HCT116 (cell line): ENCODE measurements around the gene ADRM1. TPM values are rescaled to one million over a fixed set of nuclear protein-coding genes. Genes with fewer than 3 reads are reported as not detected.

ENCODE experiments used
- ATAC-seq: fragments of 200-7000 bp; cut with Tn5 transposase; 2 replicates; pipeline ENCODE4 v1.9.1; 2020; ENCODE audit warnings: mild to moderate bottlenecking, moderate library complexity
- BruUV-seq: library from RNA; stranded (reverse); fragments of 400-500 nt; replicated peaks from 2 replicates; lab custom pipeline; 2021; lab: Mats Ljungman, UMichigan
- CTCF ChIA-PET: fragments of 300-600 bp; sonication (Branson Sonifier 250); formaldehyde crosslinking; loops from one replicate; lab custom pipeline; 2021; ENCODE audit warnings: antibody characterized with exemption; lab: Charles Lee
- POLR2A ChIA-PET: fragments of 300-600, 350-600 bp; sonication (Branson Sonifier 250); formaldehyde crosslinking; loops from one replicate; lab custom pipeline; 2021; ENCODE audit warnings: antibody characterized with exemption; lab: Charles Lee
- RAD21 ChIA-PET, 2 experiments: fragments of 300-600 bp; sonication (Branson Sonifier 250); formaldehyde crosslinking; loops; one replicate each; lab custom pipeline; 2023; ENCODE audit warnings: low total read pairs in 2 of 2; ENCODE audit not compliant: uncharacterized antibody in 2 of 2, unreplicated experiment in 2 of 2, low non-redundant PET in 1 of 2; lab: Charles Lee
- DNase-seq: peaks from one replicate; pipeline ENCODE4 v3.0.0-alpha.2; 2010; ENCODE audit warnings: low read depth, low spot score
- H2AFZ ChIP-seq: fragments of 200-600 bp; shearing (Covaris generic), sonication (generic); 2 replicates; pipeline ENCODE4 v1.6.1; 2017; ENCODE audit warnings: low read depth, mixed run types, mixed read lengths, antibody characterized with exemption, low read length; ENCODE audit not compliant: poor library complexity, severe bottlenecking
- H3K27ac ChIP-seq: 2 replicates; pipeline ENCODE4 v1.5.1; 2012; ENCODE audit warnings: low read depth, low read length
- H3K27me3 ChIP-seq: fragments of 200-600 bp; sonication (generic); 2 replicates; pipeline ENCODE4 v1.6.1; 2016; ENCODE audit warnings: mixed run types, low read length, mixed read lengths; ENCODE audit not compliant: insufficient read depth
- H3K36me3 ChIP-seq, 2 experiments: fragments of 200-500 bp in 1 of 2; fragments of 200-600 bp in 1 of 2; sonication (Bioruptor generic) in 1 of 2; sonication (generic) in 1 of 2; 2 replicates each; pipeline versions ENCODE4 v1.5.1 to v1.6.1; 2014 to 2016; ENCODE audit warnings: low read length in 2 of 2, inconsistent platforms in 1 of 2, mixed read lengths in 1 of 2, mixed run types in 1 of 2; ENCODE audit not compliant: insufficient read depth in 2 of 2, control insufficient read depth in 1 of 2
- H3K4me1 ChIP-seq, 2 experiments: fragments of 200-600 bp in 1 of 2; sonication (generic) in 1 of 2; 2 replicates each; pipeline versions ENCODE4 v1.5.1 to v1.6.1; 2012 to 2017; ENCODE audit warnings: low read length in 2 of 2, inconsistent platforms in 1 of 2, mild to moderate bottlenecking in 1 of 2, mixed read lengths in 1 of 2, mixed run types in 1 of 2, moderate library complexity in 1 of 2; ENCODE audit not compliant: insufficient read depth in 2 of 2, control insufficient read depth in 1 of 2
- H3K4me2 ChIP-seq: fragments of 200-600 bp; sonication (generic); 2 replicates; pipeline ENCODE4 v1.6.1; 2017; ENCODE audit warnings: mixed run types, low read length, mixed read lengths
- H3K4me3 ChIP-seq, 2 experiments: fragments of 200-600 bp in 1 of 2; sonication (generic) in 1 of 2; replicated peaks in 1 of 2; 2 replicates each; pipeline ENCODE4 v1.5.1; 2011 to 2016; ENCODE audit warnings: low read length in 2 of 2, control low read depth in 1 of 2, low read depth in 1 of 2, mild to moderate bottlenecking in 1 of 2, mixed read lengths in 1 of 2, mixed run types in 1 of 2
- H3K79me2 ChIP-seq: fragments of 200-600 bp; sonication (generic); 2 replicates; pipeline ENCODE4 v1.6.1; 2017; ENCODE audit warnings: mild to moderate bottlenecking, mixed run types, low read length, moderate library complexity, mixed read lengths; ENCODE audit not compliant: insufficient read depth
- H3K9ac ChIP-seq: fragments of 200-600 bp; sonication (generic); 2 replicates; pipeline ENCODE4 v1.6.1; 2016; ENCODE audit warnings: low read length, mixed read lengths
- H3K9me2 ChIP-seq: fragments of 200-600 bp; sonication (generic), shearing (Covaris generic); 2 replicates; pipeline ENCODE4 v1.6.1; 2017; ENCODE audit warnings: mixed run types, mild to moderate bottlenecking, moderate library complexity; ENCODE audit not compliant: insufficient read depth
- H3K9me3 ChIP-seq, 2 experiments: fragments of 200-500 bp in 1 of 2; fragments of 200-600 bp in 1 of 2; sonication (Bioruptor generic) in 1 of 2; sonication (generic) in 1 of 2; 2 replicates each; pipeline ENCODE4 v1.6.1; 2014 to 2017; ENCODE audit warnings: low read length in 2 of 2, mixed read lengths in 2 of 2, inconsistent platforms in 1 of 2, low read depth in 1 of 2, mild to moderate bottlenecking in 1 of 2, mixed run types in 1 of 2, moderate library complexity in 1 of 2; ENCODE audit not compliant: control insufficient read depth in 1 of 2, insufficient read depth in 1 of 2
- H4K20me1 ChIP-seq: fragments of 200-600 bp; sonication (generic), shearing (Covaris generic); 2 replicates; pipeline ENCODE4 v1.6.1; 2017; ENCODE audit warnings: mixed run types, mild to moderate bottlenecking, moderate library complexity; ENCODE audit not compliant: insufficient read depth
- EGR1 ChIP-seq: IDR thresholded peaks from 2 replicates; pipeline ENCODE4 v1.6.1; 2012; ENCODE audit warnings: low read depth
- ELF1 ChIP-seq: IDR thresholded peaks from 2 replicates; pipeline ENCODE4 v1.6.1; 2012; ENCODE audit warnings: low read depth, borderline replicate concordance
- EZH2phosphoT487 ChIP-seq: fragments of 200-600 bp; IDR thresholded peaks from 2 replicates; pipeline ENCODE4 v1.6.1; 2018; ENCODE audit warnings: antibody characterized with exemption, borderline replicate concordance
- JUND ChIP-seq: IDR thresholded peaks from 2 replicates; pipeline ENCODE4 v1.6.1; 2012
- POLR2AphosphoS5 ChIP-seq: IDR thresholded peaks from 2 replicates; pipeline ENCODE4 v1.6.1; 2011; ENCODE audit warnings: mild to moderate bottlenecking, low read depth, low read length, moderate library complexity
- SRF ChIP-seq: IDR thresholded peaks from 2 replicates; pipeline ENCODE4 v1.6.1; 2012; ENCODE audit warnings: low read depth
- TCF7L2 ChIP-seq: IDR thresholded peaks from 2 replicates; pipeline ENCODE4 v1.7.0; 2011; ENCODE audit warnings: borderline replicate concordance, inconsistent platforms; ENCODE audit not compliant: insufficient read depth, insufficient read length; ENCODE audit errors: extremely low read depth
- YY1 ChIP-seq: IDR thresholded peaks from 2 replicates; pipeline ENCODE4 v1.6.1; 2011; ENCODE audit warnings: low read length, low read depth, moderate library complexity, mild to moderate bottlenecking; ENCODE audit not compliant: insufficient replicate concordance; ENCODE audit errors: extremely low read depth
- ZBTB33 ChIP-seq: IDR thresholded peaks from 2 replicates; pipeline ENCODE4 v1.6.1; 2011; ENCODE audit warnings: mild to moderate bottlenecking, low read length, moderate library complexity; ENCODE audit not compliant: insufficient replicate concordance; ENCODE audit errors: extremely low read depth
- ZNF274 ChIP-seq: fragments of 200-500 bp; sonication (Bioruptor generic); IDR thresholded peaks from 2 replicates; pipeline ENCODE4 v1.6.1; 2014; ENCODE audit warnings: mild to moderate bottlenecking, low read depth, low read length, inconsistent platforms
- intact Hi-C: fragments of 100-400 bp; cut with micrococcal nuclease; formaldehyde crosslinking; loops from 2 replicates; pipeline ENCODE4 v1.10.0; 2022
- total RNA-seq: library from RNA; stranded (reverse); gene quantifications from one replicate; pipeline ENCODE4 v1.2.1, GENCODE V29; 2021; ENCODE audit not compliant: unreplicated experiment
- TF ChIP-seq, protein P1 (sequence below): IDR thresholded peaks from 2 replicates; pipeline ENCODE4 v1.6.1; 2012

ADRM1 gene
- total RNA-seq, 1 experiment from 2014 or later = 158 TPM

GRCh38 chr20:62322492-62323041 is 19.8 kb downstream of the ADRM1 start:
- intact Hi-C loops = no loop called here
- ChIA-PET RAD21 (no interaction called here), POLR2A (no interaction called here), CTCF (no interaction called here)
- ATAC-seq (no peak), DNase-seq (no peak)
- BruUV-seq = no TSS peak
- no peak overlapping the region for H3K4me3 ChIP-seq
- TF ChIP-seq YY1 (no peak), ZNF274 (no peak), ELF1 (no peak), JUND (no peak), TCF7L2 (no peak), ZBTB33 (no peak), SRF (no peak), EGR1 (no peak), POLR2AphosphoS5 (no peak), EZH2phosphoT487 (no peak)
- TF ChIP-seq, protein P1, sequence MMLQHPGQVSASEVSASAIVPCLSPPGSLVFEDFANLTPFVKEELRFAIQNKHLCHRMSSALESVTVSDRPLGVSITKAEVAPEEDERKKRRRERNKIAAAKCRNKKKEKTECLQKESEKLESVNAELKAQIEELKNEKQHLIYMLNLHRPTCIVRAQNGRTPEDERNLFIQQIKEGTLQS = no peak
- peaks cover 4 to 37% of the 10 kb centered on the region in 2 experiments for H3K36me3 ChIP-seq
- H3K9ac ChIP-seq = no peak overlapping the region
- no peaks in the 10 kb centered on the region for H4K20me1 ChIP-seq
- H3K79me2 ChIP-seq = peaks cover under 1% of the 10 kb centered on the region; the same call in 1 of the 2 replicates
- no peaks in the 10 kb centered on the region for H3K27me3 ChIP-seq
- H3K4me2 ChIP-seq = no peak overlapping the region
- H3K9me3 ChIP-seq = no peaks in the 10 kb centered on the region
- H3K4me1 ChIP-seq = peaks cover 0 to 5% of the 10 kb centered on the region in 2 experiments; a peak in 1 of 4 replicates
- no peak overlapping the region; the same call in 1 of the 2 replicates for H3K27ac ChIP-seq
- H3K9me2 ChIP-seq = no peaks in the 10 kb centered on the region
- H2AFZ ChIP-seq = no peak overlapping the region
